ENCODE measurements around the gene SLC35D2.
A peak's percentile ranks its signal among the peaks of the same experiment; 100 is the strongest.

SLC35D2 gene

GRCh38 chr9:96383165-96383942, at the start of gene SLC35D2:
Gene SLC35D2, minus strand, starts transcription at chr9:96383711. Its CDS starts 77 bp downstream, at chr9:96383634.
- H3K9me3 ChIP-seq (ENCODE audit: control insufficient read depth in 2 of 2, low read length in 2 of 2): no peaks in the 10 kb centered on the region
- H3K4me3 ChIP-seq (ENCODE audit: low read length in 2 of 2): peak within 1 kb of the TSS; percentile 66 to 92
- H3K27me3 ChIP-seq (ENCODE audit: control insufficient read depth in 2 of 2, insufficient read depth in 2 of 2, low read length in 2 of 2): no peaks in the 10 kb centered on the region
- H3K9ac ChIP-seq (ENCODE audit: low read depth in 1 of 2, low read length in 2 of 2): peak within 1 kb of the TSS; percentile 72 to 85
- H3K36me3 ChIP-seq (ENCODE audit: control insufficient read depth in 2 of 2, insufficient read depth in 2 of 2, low read length in 2 of 2): peaks cover 5 to 6% of the 10 kb centered on the region in 2 donors
- peak within 1 kb of the TSS; percentile 75 to 84 for H3K27ac ChIP-seq (ENCODE audit: low read depth in 2 of 2, low read length in 2 of 2)
- peaks cover 13 to 22% of the 10 kb centered on the region in 2 donors for H3K4me1 ChIP-seq (ENCODE audit: control insufficient read depth in 2 of 2, insufficient read depth in 2 of 2, low read length in 2 of 2)

DNA sequence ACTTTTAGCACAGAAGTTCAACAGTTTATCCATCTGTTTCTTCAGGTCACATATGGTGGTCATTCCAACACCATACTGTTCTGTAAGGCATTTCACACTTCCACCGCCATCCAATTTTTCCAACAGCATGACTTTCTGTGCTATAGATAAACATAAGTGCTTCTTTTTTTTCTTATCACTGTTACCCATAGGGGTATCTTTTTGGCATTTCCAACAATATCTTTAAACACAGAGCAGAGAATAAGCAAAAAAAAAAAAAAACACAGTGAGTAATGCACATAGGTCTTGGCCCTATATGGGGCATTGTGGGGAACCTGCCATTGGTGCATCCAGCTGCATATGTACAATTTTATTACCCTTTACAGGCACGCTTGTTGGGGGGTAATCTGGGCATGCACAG, 46.9 kb upstream of the SLC35D2 start:
- Histone ChIP-seq H3K27me3 (ENCODE audit: control insufficient read depth in 2 of 2, insufficient read depth in 2 of 2, low read length in 2 of 2) (no peaks in the 10 kb centered on the region), H3K9me3 (ENCODE audit: control insufficient read depth in 2 of 2, low read length in 2 of 2) (no peaks in the 10 kb centered on the region), H3K9ac (ENCODE audit: low read depth in 1 of 2, low read length in 2 of 2) (no peak overlapping the region), H3K27ac (ENCODE audit: low read depth in 2 of 2, low read length in 2 of 2) (no peak overlapping the region), H3K4me3 (ENCODE audit: low read length in 2 of 2) (no peak overlapping the region), H3K4me1 (ENCODE audit: control insufficient read depth in 2 of 2, insufficient read depth in 2 of 2, low read length in 2 of 2) (no peaks in the 10 kb centered on the region), H3K36me3 (ENCODE audit: control insufficient read depth in 2 of 2, insufficient read depth in 2 of 2, low read length in 2 of 2) (no peaks in the 10 kb centered on the region)

DNA sequence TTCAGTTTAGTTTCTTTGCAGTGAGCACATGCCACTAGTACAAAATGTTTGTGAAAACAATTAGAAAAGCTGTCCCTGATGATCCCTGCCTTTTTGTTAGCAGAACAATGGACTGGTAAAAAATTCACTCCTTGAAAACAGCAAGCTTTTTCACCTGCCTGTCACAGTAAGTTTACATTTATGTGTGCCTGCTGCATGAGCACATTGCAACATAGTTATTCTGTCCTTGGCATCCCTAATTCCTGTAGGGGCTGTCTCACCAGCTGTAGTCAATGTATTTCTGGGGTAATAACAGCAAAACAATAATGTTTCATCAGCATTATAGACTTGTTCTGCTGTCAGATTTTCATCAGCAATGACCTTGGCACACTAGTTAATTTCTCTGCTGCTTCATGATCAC, 46.2 kb upstream of the SLC35D2 start:
- Histone ChIP-seq H3K9ac (ENCODE audit: low read depth in 1 of 2, low read length in 2 of 2) (no peak overlapping the region), H3K27ac (ENCODE audit: low read depth in 2 of 2, low read length in 2 of 2) (no peak overlapping the region), H3K36me3 (ENCODE audit: control insufficient read depth in 2 of 2, insufficient read depth in 2 of 2, low read length in 2 of 2) (no peaks in the 10 kb centered on the region), H3K4me3 (ENCODE audit: low read length in 2 of 2) (no peak overlapping the region), H3K9me3 (ENCODE audit: control insufficient read depth in 2 of 2, low read length in 2 of 2) (no peaks in the 10 kb centered on the region), H3K4me1 (ENCODE audit: control insufficient read depth in 2 of 2, insufficient read depth in 2 of 2, low read length in 2 of 2) (no peaks in the 10 kb centered on the region), H3K27me3 (ENCODE audit: control insufficient read depth in 2 of 2, insufficient read depth in 2 of 2, low read length in 2 of 2) (no peaks in the 10 kb centered on the region)

GRCh38 chr9:96425500-96426169, 42.1 kb upstream of the SLC35D2 start:
- Histone ChIP-seq H3K4me1 (ENCODE audit: control insufficient read depth in 2 of 2, insufficient read depth in 2 of 2, low read length in 2 of 2) (peaks cover 0 to 2% of the 10 kb centered on the region in 2 donors), H3K36me3 (ENCODE audit: control insufficient read depth in 2 of 2, insufficient read depth in 2 of 2, low read length in 2 of 2) (no peaks in the 10 kb centered on the region), H3K4me3 (ENCODE audit: low read length in 2 of 2) (no peak overlapping the region), H3K27me3 (ENCODE audit: control insufficient read depth in 2 of 2, insufficient read depth in 2 of 2, low read length in 2 of 2) (no peaks in the 10 kb centered on the region), H3K9me3 (ENCODE audit: control insufficient read depth in 2 of 2, low read length in 2 of 2) (no peaks in the 10 kb centered on the region), H3K9ac (ENCODE audit: low read depth in 1 of 2, low read length in 2 of 2) (no peak overlapping the region), H3K27ac (ENCODE audit: low read depth in 2 of 2, low read length in 2 of 2) (no peak overlapping the region)

- H3K9me3 ChIP-seq (ENCODE audit: control insufficient read depth in 2 of 2, low read length in 2 of 2): no peaks in the 10 kb centered on the region
- no peaks in the 10 kb centered on the region for H3K27me3 ChIP-seq (ENCODE audit: control insufficient read depth in 2 of 2, insufficient read depth in 2 of 2, low read length in 2 of 2)
- H3K36me3 ChIP-seq (ENCODE audit: control insufficient read depth in 2 of 2, insufficient read depth in 2 of 2, low read length in 2 of 2): no peaks in the 10 kb centered on the region
- no peak overlapping the region for H3K27ac ChIP-seq (ENCODE audit: low read depth in 2 of 2, low read length in 2 of 2)
- H3K4me1 ChIP-seq (ENCODE audit: control insufficient read depth in 2 of 2, insufficient read depth in 2 of 2, low read length in 2 of 2): peaks cover 5 to 15% of the 10 kb centered on the region in 2 donors
- no peak overlapping the region for H3K9ac ChIP-seq (ENCODE audit: low read depth in 1 of 2, low read length in 2 of 2)
- H3K4me3 ChIP-seq (ENCODE audit: low read length in 2 of 2): no peak overlapping the region
These were observed 40.5 kb upstream of the SLC35D2 start for GRCh38 chr9:96423985-96424336.

DNA sequence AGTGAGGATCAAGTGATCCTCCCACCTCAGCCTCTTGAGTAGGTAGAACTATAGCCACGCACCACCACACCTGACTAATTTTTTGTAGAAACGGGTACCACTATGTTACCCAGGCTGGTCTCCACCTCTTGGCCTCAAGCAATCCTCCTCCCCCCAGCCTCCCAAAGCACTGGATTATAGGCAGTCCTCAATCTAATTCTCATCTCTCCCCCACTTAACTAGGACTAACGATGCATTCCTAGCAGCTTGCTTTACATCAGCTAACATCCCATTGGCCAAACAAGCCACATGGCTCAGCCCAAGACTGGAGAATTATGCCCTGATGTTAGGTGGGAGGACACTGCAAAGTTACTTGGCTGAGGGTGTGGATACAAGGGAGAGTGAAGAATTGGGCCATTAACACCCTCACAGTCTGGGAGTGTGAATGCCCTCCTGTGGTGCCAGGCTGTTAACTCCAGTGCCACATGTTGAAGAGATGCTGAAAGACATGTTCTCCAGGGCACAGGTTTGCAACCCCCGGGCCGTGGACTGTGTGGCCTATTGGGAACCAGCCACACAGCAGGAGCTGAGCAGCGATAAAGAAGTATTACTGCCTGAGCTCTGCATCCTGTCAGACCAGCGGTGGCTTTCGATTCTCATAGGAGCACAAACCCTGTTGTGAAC, 39.9 kb upstream of the SLC35D2 start:
- Histone ChIP-seq H3K27ac (ENCODE audit: low read depth in 2 of 2, low read length in 2 of 2) (no peak overlapping the region), H3K4me3 (ENCODE audit: low read length in 2 of 2) (no peak overlapping the region), H3K9ac (ENCODE audit: low read depth in 1 of 2, low read length in 2 of 2) (no peak overlapping the region), H3K4me1 (ENCODE audit: control insufficient read depth in 2 of 2, insufficient read depth in 2 of 2, low read length in 2 of 2) (peaks cover 5 to 15% of the 10 kb centered on the region in 2 donors), H3K9me3 (ENCODE audit: control insufficient read depth in 2 of 2, low read length in 2 of 2) (no peaks in the 10 kb centered on the region), H3K27me3 (ENCODE audit: control insufficient read depth in 2 of 2, insufficient read depth in 2 of 2, low read length in 2 of 2) (no peaks in the 10 kb centered on the region), H3K36me3 (ENCODE audit: control insufficient read depth in 2 of 2, insufficient read depth in 2 of 2, low read length in 2 of 2) (no peaks in the 10 kb centered on the region)

- Histone ChIP-seq H3K27ac (ENCODE audit: low read depth in 2 of 2, low read length in 2 of 2) (peak overlapping the region; percentile 99 to 100), H3K36me3 (ENCODE audit: control insufficient read depth in 2 of 2, insufficient read depth in 2 of 2, low read length in 2 of 2) (no peaks in the 10 kb centered on the region), H3K4me3 (ENCODE audit: low read length in 2 of 2) (no peak overlapping the region), H3K9ac (ENCODE audit: low read depth in 1 of 2, low read length in 2 of 2) (no peak overlapping the region), H3K27me3 (ENCODE audit: control insufficient read depth in 2 of 2, insufficient read depth in 2 of 2, low read length in 2 of 2) (no peaks in the 10 kb centered on the region), H3K4me1 (ENCODE audit: control insufficient read depth in 2 of 2, insufficient read depth in 2 of 2, low read length in 2 of 2) (peaks cover 11 to 23% of the 10 kb centered on the region in 2 donors), H3K9me3 (ENCODE audit: control insufficient read depth in 2 of 2, low read length in 2 of 2) (no peaks in the 10 kb centered on the region)
These were observed 37.1 kb upstream of the SLC35D2 start for GRCh38 chr9:96420468-96421219.

- Histone ChIP-seq H3K4me1 (ENCODE audit: control insufficient read depth in 2 of 2, insufficient read depth in 2 of 2, low read length in 2 of 2) (peaks cover 11 to 23% of the 10 kb centered on the region in 2 donors), H3K36me3 (ENCODE audit: control insufficient read depth in 2 of 2, insufficient read depth in 2 of 2, low read length in 2 of 2) (no peaks in the 10 kb centered on the region), H3K27me3 (ENCODE audit: control insufficient read depth in 2 of 2, insufficient read depth in 2 of 2, low read length in 2 of 2) (no peaks in the 10 kb centered on the region), H3K9me3 (ENCODE audit: control insufficient read depth in 2 of 2, low read length in 2 of 2) (no peaks in the 10 kb centered on the region), H3K27ac (ENCODE audit: low read depth in 2 of 2, low read length in 2 of 2) (peak overlapping the region; percentile 99 to 100), H3K4me3 (ENCODE audit: low read length in 2 of 2) (peak overlapping the region; percentile 85), H3K9ac (ENCODE audit: low read depth in 1 of 2, low read length in 2 of 2) (peak overlapping the region; percentile 38 to 94)
These were observed 36.1 kb upstream of the SLC35D2 start for GRCh38 chr9:96419691-96419969.

GRCh38 chr9:96418920-96419690, 35.6 kb upstream of the SLC35D2 start:
- peak overlapping the region; percentile 99 to 100 for H3K27ac ChIP-seq (ENCODE audit: low read depth in 2 of 2, low read length in 2 of 2)
- peaks cover 15 to 25% of the 10 kb centered on the region in 2 donors for H3K4me1 ChIP-seq (ENCODE audit: control insufficient read depth in 2 of 2, insufficient read depth in 2 of 2, low read length in 2 of 2)
- no peaks in the 10 kb centered on the region for H3K27me3 ChIP-seq (ENCODE audit: control insufficient read depth in 2 of 2, insufficient read depth in 2 of 2, low read length in 2 of 2)
- H3K9me3 ChIP-seq (ENCODE audit: control insufficient read depth in 2 of 2, low read length in 2 of 2): no peaks in the 10 kb centered on the region
- H3K36me3 ChIP-seq (ENCODE audit: control insufficient read depth in 2 of 2, insufficient read depth in 2 of 2, low read length in 2 of 2): no peaks in the 10 kb centered on the region
- peak overlapping the region; percentile 93 to 94 for H3K9ac ChIP-seq (ENCODE audit: low read depth in 1 of 2, low read length in 2 of 2)
- peak overlapping the region; percentile 85 for H3K4me3 ChIP-seq (ENCODE audit: low read length in 2 of 2)

All from mucosa of rectum (tissue), 2 donors.